Stimulated activated CD4-positive, alpha-beta T cell treated with anti-CD3 and anti-CD28 coated beads, TNF-alpha, amount 100 ng/mL, for 24 hours (primary cell): Measurements from ENCODE around the gene RASD2.

Experiments used
- DNase-seq, 3 experiments: peaks; one replicate each; pipeline ENCODE4 v3.0.0-alpha.2; 2020; ENCODE audit warnings: low read depth in 3 of 3

The RASD2 gene

GRCh38 chr22:35518811-35519210 lies 21.8 kb upstream of the RASD2 start:
- DNase-seq: no peak

- DNase-seq: no peak
These were observed 21.2 kb upstream of the RASD2 start for GRCh38 chr22:35519306-35520000.

GRCh38 chr22:35521358-35522224 lies 19.0 kb upstream of the RASD2 start:
- no peak for DNase-seq

- DNase-seq: no peak
These were observed 18.1 kb upstream of the RASD2 start for GRCh38 chr22:35522225-35523149.

- no peak for DNase-seq
These were observed 17.3 kb upstream of the RASD2 start for GRCh38 chr22:35523167-35523947.

- DNase-seq: no peak
These were observed 15.5 kb upstream of the RASD2 start for GRCh38 chr22:35524966-35525686.

- no peak for DNase-seq
These were observed 14.8 kb upstream of the RASD2 start for GRCh38 chr22:35525687-35526332.

GRCh38 chr22:35526333-35526979 lies 14.2 kb upstream of the RASD2 start:
- no peak for DNase-seq

- DNase-seq: no peak
These were observed 11.7 kb upstream of the RASD2 start for GRCh38 chr22:35528927-35529326.

- DNase-seq: no peak
These were observed 9.9 kb upstream of the RASD2 start for GRCh38 chr22:35530700-35531099.

- DNase-seq: no peak
These were observed 9.4 kb upstream of the RASD2 start for GRCh38 chr22:35531202-35531601.

GRCh38 chr22:35531676-35532075 lies 9.0 kb upstream of the RASD2 start:
- DNase-seq: no peak

- DNase-seq: no peak
These were observed 7.1 kb upstream of the RASD2 start for GRCh38 chr22:35533365-35534029.

GRCh38 chr22:35534091-35534490 lies 6.5 kb upstream of the RASD2 start:
- DNase-seq: no peak

- DNase-seq: no peak
These were observed 3.4 kb upstream of the RASD2 start for GRCh38 chr22:35537232-35537631.

- DNase-seq: peak in 2 of 3 experiments; percentile 5 to 35
These were observed 1.8 kb upstream of the RASD2 start for GRCh38 chr22:35538801-35539321.

- no peak for DNase-seq
These were observed 1.1 kb upstream of the RASD2 start for GRCh38 chr22:35539487-35539886.

- DNase-seq: peak; percentile 20 to 62 (median 48)
These were observed 579 bp upstream of the RASD2 start for GRCh38 chr22:35539910-35540594.
